ENCODE data around the gene RNF223.
"Not testable (repeated sequence)": the region's sequence is repeated elsewhere in the genome, so short reads cannot be mapped to it uniquely, and the experiment has no call there.

The RNF223 gene

DNA sequence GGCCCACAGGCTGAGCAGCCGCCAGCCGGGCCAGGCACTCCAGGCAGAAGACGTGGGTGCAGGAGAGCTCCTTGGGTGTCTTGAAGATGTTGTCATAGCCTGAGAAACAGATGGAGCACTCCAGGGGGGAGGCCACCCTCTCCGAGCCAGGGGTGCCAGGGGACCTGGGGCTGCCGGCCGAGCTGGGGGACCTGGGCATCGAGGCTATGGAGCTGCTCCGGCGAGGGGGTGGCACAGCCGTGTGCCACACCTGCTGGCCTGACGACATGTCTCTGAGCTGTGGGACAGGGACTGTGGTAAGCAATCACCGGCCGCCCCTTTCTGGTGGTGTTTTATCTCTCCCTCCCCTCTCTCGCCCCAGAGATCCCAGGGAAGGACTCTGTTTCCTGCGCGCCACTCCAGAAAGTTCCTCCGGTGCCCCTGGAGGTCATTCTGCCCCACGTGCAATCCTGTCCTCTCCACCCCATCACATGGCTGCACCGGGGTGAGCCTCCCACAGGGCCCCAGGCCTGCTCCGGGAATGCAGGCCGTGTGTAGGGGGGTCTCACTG lies 1.7 kb downstream of the RNF223 start:
- no peak for DNase-seq (ENCODE audit: low read depth)

DNA sequence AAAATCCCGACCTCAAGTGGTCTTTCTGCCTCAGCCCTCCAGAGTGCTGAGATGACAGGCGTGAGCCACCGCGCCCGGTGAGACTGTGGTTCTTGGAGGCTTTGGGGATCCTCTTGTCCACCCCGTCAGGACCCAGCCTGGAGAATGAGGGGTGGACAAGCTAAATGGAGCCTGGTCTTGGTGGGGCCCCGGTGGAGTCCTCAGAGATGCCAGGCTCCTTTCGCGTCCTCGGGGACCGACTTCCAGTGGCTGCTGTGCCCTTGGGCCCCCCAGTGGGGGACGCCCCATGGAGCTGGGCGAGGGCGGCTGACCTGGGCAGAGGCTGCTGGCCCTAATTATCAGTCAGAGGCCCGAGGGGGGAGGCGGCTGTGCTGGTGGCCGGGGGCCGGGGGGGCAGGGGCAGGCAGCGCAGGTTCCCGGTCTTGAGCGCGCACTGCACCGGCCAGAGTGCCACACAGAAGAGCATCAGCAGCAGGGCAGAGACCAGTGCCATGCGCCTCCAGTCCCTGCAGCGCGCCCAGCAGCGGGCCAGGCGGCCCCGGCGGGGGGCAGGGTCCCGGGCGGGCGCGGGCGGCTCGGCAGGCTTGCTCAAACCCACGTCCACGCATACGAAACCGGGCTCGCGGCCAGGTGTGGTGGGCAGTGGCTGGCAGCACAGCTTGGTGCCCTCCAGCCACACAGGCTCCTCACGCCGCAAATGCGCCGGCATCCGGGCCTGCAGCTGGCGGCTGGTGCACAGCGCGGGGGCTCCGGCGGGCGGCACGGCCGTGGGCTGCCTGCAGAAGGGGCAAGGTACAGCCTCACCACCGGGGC lies 2.4 kb downstream of the RNF223 start:
- DNase-seq (ENCODE audit: low read depth), result no peak

DNA sequence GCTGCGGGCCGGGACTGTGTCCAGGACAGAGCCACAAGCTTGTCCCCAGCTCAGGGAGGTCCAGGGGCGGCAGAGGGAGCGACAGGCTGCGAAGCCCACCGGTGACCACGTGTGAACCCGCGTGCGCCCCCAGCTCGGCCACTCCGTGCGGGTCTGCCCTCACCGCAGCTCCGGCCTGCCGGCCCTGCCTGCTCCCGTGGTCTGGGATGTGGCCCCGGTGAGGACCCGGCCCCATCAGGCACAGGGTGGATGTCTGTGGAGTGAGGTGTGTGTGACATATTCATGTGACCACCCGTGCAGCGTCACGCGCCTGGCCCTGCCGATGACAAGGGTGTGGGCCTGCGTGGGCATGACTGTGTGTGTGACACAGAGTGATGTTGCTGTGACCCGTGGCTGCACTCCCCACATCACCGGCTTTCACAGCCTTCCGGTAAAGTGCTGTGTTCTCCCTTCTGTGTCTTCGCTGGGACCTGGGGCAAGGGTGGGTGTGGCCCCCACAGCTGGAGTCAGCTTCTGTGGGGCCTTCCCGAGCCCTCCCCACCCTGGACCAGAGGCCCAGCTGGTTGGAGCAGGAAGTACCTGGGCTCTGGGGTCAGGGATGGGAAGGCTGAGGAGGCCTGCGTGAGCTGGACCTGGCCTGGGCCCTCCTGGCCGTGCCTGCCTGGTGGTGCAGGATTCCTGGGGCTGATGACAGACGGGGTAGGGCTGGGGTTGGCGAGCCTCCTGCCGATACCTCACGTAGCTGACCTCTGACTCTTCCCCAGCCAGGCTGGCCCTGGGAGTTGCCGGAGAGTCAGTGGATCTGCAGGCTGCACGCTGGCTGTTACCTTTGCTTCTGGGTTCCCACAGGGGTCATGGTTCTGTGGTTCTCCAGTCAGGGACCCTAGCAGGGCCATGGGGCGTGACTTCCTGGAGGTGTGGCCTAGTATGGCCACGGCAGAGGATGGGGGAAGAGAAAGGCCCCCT lies 4.1 kb downstream of the RNF223 start:
- DNase-seq (ENCODE audit: low read depth), result no peak

DNA sequence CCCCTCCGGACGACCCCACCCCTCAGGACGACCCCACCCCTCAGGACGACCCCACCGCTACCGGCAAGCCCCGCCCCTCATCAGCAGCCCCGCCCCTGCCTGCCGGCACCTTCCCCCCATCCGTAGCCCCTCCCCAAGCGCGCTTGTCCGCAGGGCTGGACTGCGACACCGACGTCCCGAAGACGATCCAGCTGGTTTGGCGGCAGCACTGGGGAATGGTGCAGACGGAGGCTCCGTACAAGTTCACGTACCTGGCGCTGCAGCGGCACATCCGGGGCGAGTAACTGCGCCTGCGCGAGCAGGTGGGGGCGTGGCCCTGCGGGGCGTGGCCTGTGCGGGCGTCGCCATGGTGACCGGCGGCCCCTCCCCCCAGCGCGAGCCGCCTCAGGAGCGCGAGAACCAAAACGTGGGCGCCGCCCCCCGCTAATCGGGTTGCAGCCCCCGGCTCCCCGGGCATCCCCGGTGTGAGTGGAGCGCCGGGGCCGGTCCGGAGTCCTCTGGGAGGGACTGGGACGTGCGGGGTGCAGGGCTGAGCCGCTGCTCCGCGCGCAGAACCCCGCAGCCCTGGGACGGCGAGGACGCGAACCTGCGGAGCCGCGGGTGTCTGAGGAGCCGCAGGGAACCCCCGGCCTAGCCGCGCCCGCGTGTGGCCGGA lies 4.9 kb downstream of the RNF223 start:
- DNase-seq (ENCODE audit: low read depth), result peak; percentile 81

DNA sequence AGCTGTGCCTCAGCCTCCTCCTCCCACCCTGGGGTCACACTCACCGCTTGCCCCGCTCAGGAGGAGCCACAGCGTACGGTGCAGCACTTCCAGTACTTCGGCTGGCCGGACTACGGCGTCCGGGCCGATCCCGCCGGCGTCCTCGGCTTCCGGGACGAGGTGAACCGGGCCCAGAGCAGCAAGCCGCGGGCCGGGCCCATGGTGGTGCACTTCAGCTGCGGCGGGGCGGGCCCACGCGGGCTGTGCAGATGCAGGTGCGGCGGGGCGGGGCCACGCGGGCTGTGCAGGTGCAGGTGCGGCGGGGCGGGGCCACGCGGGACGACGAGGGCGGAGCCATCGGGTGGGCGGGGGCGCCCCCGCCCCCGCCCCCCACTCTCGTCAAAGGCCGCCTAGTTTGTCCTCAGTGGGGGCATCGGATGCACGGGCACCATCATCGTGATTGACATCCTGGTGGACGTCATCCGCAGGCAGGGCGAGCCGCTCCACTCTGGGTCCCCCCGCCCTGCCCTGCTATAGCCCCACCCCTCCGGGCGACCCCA lies 5.5 kb downstream of the RNF223 start:
- no peak for DNase-seq (ENCODE audit: low read depth)

- no peak for DNase-seq (ENCODE audit: low read depth)
These were observed 6.1 kb downstream of the RNF223 start for GRCh38 chr1:1067860-1068516.

- DNase-seq (ENCODE audit: low read depth), result no peak
These were observed 6.7 kb downstream of the RNF223 start for GRCh38 chr1:1067284-1067859.

DNA sequence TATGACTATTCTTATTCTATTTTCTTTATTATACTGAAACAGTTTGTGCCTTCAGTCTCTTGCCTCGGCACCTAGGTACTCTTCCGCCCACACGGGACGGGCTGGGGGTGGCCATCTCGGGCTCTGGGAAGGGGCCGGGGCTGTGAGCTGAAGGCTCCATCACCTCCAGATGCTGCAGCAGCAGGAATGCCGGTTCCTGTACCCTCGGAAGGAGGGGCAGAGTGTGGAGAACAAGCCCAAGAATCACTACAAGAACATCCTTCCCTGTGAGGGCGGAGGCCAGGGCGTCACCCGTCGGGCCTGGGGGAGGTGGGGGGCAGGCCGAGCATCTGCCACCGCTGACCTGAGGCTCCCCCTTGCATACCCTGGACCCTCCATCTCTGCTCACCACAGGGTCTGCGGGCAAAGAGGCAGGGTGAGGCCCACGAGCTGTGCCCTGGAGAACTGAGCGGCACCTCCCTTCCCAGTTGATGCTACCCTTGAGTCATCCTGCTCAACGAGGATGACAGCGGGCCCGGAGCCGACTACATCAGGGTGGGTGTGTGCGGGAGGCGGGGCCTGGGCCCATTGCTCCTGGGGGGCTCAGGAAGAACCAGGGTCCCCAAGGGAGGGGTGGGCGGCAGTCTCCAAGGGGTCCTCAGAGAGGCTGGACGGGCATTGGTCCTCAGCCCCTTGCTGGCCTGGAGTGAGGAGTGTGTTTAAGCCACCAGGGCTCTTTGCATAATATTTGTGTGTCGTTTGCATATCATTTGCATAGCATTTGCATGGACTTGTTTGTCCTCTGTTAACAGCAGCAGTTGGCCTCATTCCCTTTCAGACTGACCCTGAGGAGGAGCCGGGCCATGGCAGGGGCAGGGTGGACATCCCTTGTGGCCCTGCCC lies 7.5 kb downstream of the RNF223 start:
- DNase-seq (ENCODE audit: low read depth), result no peak

DNA sequence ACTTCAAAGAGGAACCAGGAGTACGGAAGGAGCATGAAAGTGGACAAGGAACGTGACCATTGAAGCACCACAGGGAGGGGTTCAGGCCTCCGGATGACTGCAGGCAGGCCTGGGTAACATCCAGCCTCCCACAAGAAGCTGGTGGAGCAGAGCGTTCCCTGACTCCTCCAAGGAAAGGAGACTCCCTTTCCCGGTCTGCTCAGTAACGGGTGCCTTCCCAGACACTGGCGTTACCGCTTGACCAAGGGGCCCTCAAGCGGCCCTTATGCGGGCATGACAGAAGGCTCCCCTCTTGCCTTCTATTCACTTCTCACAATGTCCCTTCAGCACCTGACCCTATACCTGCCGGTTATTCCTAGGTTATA lies 8.2 kb downstream of the RNF223 start:
- DNase-seq (ENCODE audit: low read depth), result not testable (repeated sequence)

- DNase-seq (ENCODE audit: low read depth), result no peak
These were observed 8.7 kb downstream of the RNF223 start for GRCh38 chr1:1065265-1065939.

GRCh38 chr1:1063945-1064831 lies 9.9 kb downstream of the RNF223 start:
- peak; percentile 67 for DNase-seq (ENCODE audit: low read depth)

DNA sequence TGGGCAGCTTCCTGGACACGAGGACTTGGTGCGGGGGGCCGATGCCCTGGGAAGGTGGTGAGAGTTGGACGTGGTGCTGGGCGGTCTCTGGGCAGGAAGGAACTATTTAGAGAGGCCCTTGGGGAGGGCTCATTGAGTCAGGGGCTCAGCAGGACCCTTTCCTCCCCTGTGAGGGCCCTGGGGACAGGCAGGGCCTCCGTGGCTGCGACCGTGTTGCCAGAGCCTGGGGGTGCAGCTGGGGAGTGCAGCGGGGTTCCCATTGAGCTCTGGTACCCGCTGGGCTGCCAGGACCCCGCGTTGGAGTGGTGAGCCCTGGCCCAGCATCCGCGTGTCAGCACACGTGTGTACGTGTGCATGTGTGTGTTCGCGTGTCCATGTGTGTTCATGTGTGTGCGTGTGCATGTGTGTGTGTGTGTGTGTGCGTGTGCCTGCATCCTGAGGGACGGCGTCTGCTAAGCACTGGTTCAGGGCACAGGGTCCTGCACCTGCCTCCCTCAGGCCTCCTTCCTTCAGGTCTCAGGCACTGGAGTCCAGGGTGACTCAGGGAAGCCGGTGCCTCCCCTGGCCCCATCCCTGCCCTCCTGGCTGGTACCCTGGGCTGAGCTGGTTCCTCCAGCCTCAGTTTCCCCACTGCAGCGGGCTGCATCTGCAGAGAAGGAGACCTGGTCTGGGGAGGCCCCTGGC lies 10.7 kb downstream of the RNF223 start:
- DNase-seq (ENCODE audit: low read depth), result no peak

DNA sequence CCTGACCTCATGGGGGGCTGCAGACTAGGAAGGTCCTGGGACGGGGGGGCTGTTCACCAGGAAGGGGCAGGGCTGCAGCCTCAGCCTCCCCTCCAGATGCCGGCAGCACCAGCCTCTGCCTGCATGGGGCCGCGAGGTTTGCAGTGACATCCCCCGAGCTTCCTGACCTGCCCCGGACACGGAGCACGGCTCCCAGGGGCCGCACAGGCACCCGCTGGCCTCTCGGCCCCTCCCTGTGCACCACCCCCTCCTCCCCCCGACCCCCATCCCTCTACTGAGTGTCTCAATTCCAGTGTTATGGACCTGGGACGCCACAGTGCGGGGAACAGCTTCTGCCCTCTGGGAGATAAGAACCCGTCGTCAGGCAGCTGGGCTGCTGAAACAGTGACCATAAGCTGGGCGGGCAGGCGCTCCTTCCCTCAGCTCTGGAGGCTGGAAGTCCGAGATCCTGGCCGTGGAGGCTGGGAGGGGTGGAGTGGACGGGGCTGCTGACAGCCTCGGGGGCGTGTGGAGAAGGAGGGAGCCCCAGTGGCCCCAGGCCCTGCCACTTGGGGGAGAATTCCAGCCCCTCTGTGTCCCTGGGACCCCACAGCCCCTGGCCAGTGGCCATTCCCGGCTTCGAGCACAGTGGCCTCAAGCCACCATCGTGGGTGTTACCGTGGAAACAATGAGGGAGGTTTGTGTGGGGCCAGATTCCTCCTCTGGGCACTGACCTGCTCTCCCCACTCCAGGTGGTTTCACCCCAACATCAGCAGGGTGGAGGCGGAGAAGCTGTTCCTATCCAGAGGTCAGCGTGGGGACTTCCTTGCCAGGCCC lies 11.6 kb downstream of the RNF223 start:
- DNase-seq (ENCODE audit: low read depth), result no peak

GRCh38 chr1:1061682-1062345 lies 12.3 kb downstream of the RNF223 start:
- no peak for DNase-seq (ENCODE audit: low read depth)

DNA sequence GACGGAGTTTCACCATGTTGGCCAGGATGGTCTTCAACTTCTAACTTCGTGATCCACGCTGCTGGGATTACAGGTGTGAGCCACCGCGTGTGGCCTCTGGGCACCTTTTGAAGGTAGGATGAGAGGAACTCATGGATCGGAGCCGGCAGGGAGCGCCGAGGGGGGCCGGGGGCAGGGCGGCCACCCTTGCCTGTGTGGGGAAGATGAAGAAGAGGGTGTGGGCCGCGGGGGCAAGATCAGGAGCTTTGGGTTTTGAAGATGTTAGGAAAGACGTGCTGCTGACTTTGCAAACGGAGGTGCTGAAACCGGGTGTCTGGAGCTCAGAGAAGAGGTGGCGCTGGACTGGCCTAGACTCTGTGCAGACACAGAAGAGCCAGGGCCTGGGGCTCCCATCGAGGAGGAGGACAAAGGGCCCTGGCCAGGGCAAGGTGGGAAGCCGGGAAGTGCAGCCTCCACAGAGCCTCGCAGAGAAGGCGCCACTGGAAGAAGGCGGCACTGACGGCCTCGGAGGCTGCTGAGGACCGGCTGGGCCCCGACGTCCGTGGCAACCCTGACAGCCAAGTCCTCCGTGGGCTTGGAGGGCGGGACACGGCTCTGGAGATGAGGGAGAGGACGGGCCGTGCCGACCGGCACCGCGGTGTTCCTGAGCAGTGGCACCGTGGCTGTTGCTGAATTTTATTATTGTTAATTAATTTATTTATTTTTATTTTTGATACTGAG lies 13.7 kb downstream of the RNF223 start:
- no peak for DNase-seq (ENCODE audit: low read depth)

Data from stimulated activated CD8-positive, alpha-beta memory T cell treated with anti-CD3 and anti-CD28 coated beads, Interleukin-15, amount 100 ng/mL, for 1 hour (primary cell).